NCI-H2227 (cell line): ENCODE data around the gene GOSR2.
"Not testable (repeated sequence)": the region's sequence is repeated elsewhere in the genome, so short reads cannot be mapped to it uniquely, and the experiment has no call there.

Experiments used
- DNase-seq: peaks from one replicate; lab custom pipeline; 2025; ENCODE audit not compliant: unreplicated experiment; lab: John Stamatoyannopoulos, UW

GOSR2 gene

GRCh38 chr17:46928467-46929261 lies 5.7 kb downstream of the GOSR2 start:
- DNase-seq = no peak

GRCh38 chr17:46929413-46929812 lies 6.5 kb downstream of the GOSR2 start:
- no peak for DNase-seq

GRCh38 chr17:46930051-46930450 lies 7.1 kb downstream of the GOSR2 start:
- no peak for DNase-seq

GRCh38 chr17:46931596-46931995 lies 8.6 kb downstream of the GOSR2 start:
- no peak for DNase-seq

DNA sequence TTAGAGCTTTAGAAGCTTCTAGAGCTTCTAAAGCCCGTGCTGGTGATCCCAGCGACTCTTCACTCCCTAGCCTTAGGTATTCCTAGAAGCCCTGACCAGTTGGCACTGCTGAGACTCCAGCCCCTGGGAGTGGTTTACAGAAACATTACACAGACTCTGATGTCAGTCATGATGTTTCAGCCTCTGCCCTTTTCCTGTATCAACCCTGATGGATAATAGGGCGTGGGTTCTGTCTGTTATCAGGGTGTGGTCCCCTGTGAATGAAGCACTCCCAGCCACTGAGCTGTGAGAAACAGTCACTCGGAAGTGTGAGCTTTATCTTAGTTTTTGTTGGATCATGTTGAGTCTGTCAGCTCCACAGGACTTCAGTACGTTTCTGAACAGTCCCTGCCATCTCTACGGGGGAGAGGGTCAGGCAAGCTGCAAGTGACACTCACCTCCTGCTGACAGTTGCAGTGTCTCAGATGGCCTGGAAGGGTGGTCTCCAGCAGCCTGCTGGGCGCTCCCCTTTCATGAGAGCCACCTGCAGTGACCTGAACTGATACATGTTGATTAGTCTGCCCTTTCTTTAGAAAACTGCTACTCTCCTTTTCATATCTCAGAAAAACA lies 12.8 kb downstream of the GOSR2 start:
- DNase-seq = no peak

DNA sequence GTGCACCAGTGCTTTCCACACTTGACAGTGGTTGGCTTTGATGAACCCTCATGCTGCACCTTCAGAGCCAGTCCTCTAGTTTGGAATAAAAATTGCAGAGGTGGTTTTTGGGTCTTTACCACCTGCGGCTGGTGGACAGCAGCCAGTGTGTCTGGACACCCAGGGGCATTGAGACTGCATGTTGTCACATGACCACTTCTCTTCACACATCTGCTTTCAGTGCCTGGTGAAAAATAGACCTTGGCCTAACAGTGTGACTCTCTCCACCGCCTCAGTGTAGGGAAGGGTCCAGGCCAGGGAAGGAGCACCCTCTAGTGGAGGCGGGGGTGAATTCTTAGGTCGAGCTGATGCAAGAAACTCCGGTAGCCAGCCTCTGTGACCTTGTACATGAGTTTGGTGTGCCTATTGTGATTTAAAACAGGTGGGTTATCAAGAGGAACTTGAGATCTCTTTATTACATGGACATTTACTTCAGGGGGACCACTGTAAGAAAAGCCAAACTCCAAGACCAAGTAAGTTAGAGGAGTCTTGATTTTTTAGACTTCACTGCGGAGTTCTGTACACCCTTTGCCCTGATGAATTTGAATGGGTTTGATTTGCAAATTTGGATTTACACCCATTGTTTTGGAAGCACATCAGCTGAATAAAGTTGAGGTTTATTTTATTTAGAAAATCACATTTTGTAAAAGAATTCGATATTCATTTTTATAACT lies 17.9 kb downstream of the GOSR2 start:
- peak; percentile 87 for DNase-seq

DNA sequence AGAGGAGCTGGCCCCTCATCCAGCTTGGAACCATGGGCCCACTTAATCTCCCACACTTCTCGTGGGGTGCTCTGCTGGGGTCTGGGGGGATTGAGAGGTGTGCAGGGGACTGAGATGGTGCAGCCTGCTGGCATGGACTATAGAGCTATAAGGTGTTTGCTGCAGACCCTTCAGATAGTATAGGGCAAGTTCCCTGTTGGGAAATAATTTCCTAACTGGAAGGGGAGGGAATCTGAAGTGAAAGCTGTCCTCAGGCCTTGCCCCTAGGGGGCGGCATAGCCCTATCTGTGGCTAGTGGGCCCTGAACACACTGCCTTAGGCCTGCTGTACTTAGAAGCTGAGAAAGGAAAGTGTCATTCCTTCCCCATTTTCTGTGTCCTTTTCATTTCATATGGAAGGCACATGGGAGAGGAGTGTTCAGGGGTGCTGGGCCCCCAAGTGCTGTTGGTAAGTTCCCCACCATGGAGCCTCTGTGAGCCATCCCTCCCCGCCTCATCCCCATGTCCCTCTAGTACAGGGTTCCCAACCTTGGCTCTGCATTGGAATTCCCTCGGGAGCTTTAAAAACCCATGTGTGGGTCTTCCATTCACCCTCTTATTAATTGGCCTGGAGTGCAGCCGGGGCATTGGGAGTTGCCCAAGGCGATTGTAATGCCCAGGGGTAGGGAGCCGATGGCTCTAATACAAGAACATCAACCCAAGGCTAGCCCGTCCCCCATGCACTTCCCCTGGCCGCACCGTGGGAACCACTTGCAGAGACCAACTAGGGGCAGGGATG lies 19.7 kb downstream of the GOSR2 start:
- DNase-seq = peak; percentile 86

DNA sequence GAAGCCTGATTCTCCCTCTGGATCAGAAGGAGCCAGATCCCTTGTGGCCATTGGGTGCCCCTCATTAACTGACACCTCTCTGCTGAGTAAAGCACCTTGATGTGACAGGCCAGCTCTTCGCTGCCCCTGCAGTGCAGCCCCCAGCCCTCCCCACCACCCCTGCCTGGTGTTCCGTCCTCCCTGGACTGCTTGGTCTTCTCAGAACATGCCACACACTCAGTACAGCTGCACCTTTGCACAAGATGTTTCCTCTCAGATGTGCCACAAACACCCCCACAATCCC lies 20.2 kb downstream of the GOSR2 start:
- DNase-seq = no peak

GRCh38 chr17:46943501-46944393 lies 20.8 kb downstream of the GOSR2 start:
- peak; percentile 49 for DNase-seq

GRCh38 chr17:46944931-46945330 lies 22.0 kb downstream of the GOSR2 start:
- no peak for DNase-seq

GRCh38 chr17:46947216-46947615 lies 24.3 kb downstream of the GOSR2 start:
- DNase-seq = no peak

DNA sequence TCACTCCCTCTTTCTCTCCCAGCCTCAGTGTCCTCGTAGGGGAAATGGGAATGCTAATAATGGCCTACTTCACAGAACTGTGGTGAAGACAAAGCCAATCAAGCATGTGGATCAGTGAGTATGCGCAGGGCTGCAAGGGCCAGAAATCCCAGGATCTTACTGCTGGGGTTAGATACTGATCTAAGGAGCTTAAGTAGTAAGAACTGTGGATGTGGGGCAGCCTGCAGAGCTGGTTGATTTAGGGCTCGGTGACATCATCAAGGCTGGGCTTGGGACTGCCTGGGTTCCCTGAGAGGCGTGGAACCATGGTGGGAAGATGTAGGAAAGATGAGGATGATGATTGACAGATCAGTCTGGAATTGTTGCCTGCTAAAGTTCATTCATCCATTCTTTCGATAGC lies 25.6 kb downstream of the GOSR2 start:
- DNase-seq = no peak

- DNase-seq = no peak
Measured at GRCh38 chr17:46949291-46950174, 26.6 kb downstream of the GOSR2 start.

- DNase-seq = no peak
Measured at GRCh38 chr17:46950342-46950996, 27.5 kb downstream of the GOSR2 start.

GRCh38 chr17:46950997-46951621 lies 28.1 kb downstream of the GOSR2 start:
- DNase-seq = peak; percentile 73

GRCh38 chr17:46951706-46952105 lies 28.7 kb downstream of the GOSR2 start:
- no peak for DNase-seq

DNA sequence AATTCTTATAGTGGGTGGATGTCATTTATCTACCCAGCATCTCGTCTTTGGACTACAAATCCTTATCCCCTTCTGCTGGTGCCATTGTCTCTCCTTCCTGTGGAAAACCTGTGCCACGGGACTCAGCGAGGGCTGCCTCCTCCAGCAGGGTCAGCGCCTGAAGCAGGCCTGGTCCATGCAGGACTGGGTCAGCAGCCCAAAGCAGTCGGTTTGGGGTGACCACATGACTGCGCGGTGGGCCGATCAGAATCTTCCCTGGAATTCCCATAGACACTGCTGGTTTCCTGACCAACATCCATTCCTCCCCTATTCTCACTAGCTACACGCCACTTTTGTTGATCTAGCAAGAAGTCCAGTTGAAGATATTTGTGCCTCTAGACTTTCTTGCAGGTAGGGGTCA lies 29.2 kb downstream of the GOSR2 start:
- DNase-seq = no peak

GRCh38 chr17:46953191-46953590 lies 30.2 kb downstream of the GOSR2 start:
- not testable (repeated sequence) for DNase-seq
